HFF-Myc (cell line): ENCODE measurements around the gene TRMT112.

Source experiments
- DNase-seq: peaks from one replicate; pipeline ENCODE4 v3.0.0-alpha.2; 2011; ENCODE audit warnings: low read depth; ENCODE audit errors: extremely low read depth
- H3K4me3 ChIP-seq: replicated peaks from 2 replicates; pipeline ENCODE4 v1.5.1; 2011; ENCODE audit warnings: low read depth, mild to moderate bottlenecking, control low read depth, low read length
- TF ChIP-seq, protein P1 (sequence below): IDR thresholded peaks from 2 replicates; pipeline ENCODE4 v1.5.1; 2012; ENCODE audit warnings: mild to moderate bottlenecking, low read depth, low read length, control low read depth; ENCODE audit errors: missing control alignments

TRMT112 gene

GRCh38 chr11:64268893-64269539, 48.3 kb downstream of the TRMT112 start:
- DNase-seq: no peak
- TF ChIP-seq, protein P1, sequence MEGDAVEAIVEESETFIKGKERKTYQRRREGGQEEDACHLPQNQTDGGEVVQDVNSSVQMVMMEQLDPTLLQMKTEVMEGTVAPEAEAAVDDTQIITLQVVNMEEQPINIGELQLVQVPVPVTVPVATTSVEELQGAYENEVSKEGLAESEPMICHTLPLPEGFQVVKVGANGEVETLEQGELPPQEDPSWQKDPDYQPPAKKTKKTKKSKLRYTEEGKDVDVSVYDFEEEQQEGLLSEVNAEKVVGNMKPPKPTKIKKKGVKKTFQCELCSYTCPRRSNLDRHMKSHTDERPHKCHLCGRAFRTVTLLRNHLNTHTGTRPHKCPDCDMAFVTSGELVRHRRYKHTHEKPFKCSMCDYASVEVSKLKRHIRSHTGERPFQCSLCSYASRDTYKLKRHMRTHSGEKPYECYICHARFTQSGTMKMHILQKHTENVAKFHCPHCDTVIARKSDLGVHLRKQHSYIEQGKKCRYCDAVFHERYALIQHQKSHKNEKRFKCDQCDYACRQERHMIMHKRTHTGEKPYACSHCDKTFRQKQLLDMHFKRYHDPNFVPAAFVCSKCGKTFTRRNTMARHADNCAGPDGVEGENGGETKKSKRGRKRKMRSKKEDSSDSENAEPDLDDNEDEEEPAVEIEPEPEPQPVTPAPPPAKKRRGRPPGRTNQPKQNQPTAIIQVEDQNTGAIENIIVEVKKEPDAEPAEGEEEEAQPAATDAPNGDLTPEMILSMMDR: no peak
- H3K4me3 ChIP-seq: peak overlapping the region; percentile 69

DNA sequence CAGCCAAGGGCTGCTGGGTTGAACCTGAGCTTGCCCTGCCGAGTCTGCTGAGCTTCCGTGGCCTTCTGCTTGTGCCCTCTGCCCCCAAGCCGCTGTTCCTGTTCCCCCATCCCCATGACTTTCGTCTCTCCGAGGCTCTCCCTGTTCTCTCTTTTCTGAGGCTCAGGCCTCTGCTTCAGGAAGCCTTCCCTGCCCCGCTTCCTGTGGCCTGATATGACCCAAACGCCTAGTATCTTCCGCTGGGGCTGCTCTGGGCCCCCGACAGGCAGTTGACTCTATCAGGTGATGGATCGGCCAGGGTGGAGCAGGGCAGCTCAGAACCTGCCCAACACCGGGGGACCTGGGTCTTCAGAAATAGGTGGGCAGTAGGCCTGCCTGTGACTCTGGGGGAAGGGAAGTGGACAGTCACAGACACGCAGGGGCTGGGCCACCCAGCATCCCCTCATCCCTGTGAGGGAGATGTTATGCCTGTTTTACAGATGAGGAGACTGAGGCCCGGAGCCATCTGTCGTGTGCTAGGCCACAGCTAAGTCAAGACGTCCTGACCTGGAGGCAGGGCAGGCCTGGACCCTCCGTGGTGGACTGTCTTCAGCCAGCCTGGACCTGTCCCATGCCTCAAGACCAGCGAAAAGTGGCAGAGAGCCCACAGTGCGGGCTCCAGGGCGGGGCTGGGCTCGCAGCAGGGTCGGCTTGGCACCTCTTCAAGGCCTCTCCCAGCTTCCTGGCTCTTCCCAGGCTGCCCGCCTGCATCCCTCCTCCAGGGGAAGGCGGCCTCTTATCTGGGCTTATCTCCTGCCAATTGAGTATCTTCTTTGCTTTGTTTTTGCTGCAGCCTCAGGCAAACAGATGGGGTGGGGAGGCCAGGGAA, 49.1 kb downstream of the TRMT112 start:
- DNase-seq: no peak
- H3K4me3 ChIP-seq: peak overlapping the region; percentile 69
- TF ChIP-seq, protein P1: no peak

DNA sequence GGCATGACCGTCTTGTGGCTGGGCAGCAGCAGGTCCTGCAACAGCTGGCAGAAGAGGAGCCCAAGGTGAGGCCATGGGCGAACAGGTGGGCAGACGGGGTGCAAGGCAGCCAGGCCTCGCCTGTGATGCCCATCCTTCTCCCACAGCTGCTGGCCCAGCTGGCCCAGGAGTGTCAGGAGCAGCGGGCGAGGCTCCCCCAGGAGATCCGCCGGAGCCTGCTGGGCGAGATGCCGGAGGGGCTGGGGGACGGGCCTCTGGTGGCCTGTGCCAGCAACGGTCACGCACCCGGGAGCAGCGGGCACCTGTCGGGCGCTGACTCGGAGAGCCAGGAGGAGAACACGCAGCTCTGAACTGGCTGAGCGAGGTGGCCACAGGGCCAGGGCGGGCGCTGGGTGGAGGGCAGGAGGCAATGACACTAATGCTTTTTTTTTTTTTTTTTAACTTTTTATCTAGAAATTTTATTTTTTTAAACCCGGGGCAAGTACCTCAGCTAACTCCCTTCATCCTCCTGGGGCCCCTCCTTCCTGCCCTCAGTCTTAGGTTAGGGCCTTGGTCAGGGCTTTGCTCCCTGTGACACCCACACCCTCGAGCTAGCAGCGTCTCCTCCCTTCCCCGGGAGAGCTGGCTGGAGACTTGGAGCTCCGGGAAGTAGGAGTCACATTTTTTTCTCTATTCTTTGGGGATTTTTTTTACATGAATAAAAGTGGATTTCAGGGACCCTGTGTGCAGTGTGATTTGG, 50.0 kb downstream of the TRMT112 start:
- no peak overlapping the region for H3K4me3 ChIP-seq
- TF ChIP-seq, protein P1: no peak
- no peak for DNase-seq
